HepG2 (cell line): Measurements from ENCODE around the gene ATP5PB.
A peak's percentile ranks its signal among the peaks of the same experiment; 100 is the strongest.

Source experiments
- BRCA1 ChIP-seq: sonication (generic); formaldehyde crosslinking; IDR thresholded peaks from 2 replicates; pipeline ENCODE4 v1.4.0; 2020; ENCODE audit warnings: missing genetic modification reagents
- CEBPB ChIP-seq: IDR thresholded peaks from 2 replicates; pipeline ENCODE4 v1.6.1; 2011; ENCODE audit warnings: low read depth, low read length, improper control_type of control experiment, borderline replicate concordance
- EZH2 ChIP-seq: conservative IDR thresholded peaks from 2 replicates; pipeline ENCODE4 v1.6.1; 2012; ENCODE audit warnings: mild to moderate bottlenecking, low read depth, low read length, moderate library complexity
- FOXO4 ChIP-seq: sonication (generic); formaldehyde crosslinking; conservative IDR thresholded peaks from 2 replicates; pipeline ENCODE4 v1.8.1; 2023; ENCODE audit warnings: missing genetic modification reagents
- HMG20A ChIP-seq: IDR thresholded peaks from 2 replicates; pipeline ENCODE4 v1.6.1; 2016; ENCODE audit warnings: borderline replicate concordance
- KLF13 ChIP-seq: sonication (generic); formaldehyde crosslinking; IDR thresholded peaks from 2 replicates; pipeline ENCODE4 v1.4.0; 2020; ENCODE audit warnings: mild to moderate bottlenecking, missing genetic modification reagents
- MED13 ChIP-seq: sonication (generic); formaldehyde crosslinking; IDR thresholded peaks from 2 replicates; pipeline ENCODE4 v1.5.0; 2020; ENCODE audit warnings: missing genetic modification reagents
- MIXL1 ChIP-seq: IDR thresholded peaks from 2 replicates; pipeline ENCODE4 v1.6.1; 2016
- RELA ChIP-seq: sonication (generic); formaldehyde crosslinking; IDR thresholded peaks from 2 replicates; pipeline ENCODE4 v1.4.0; 2020; ENCODE audit warnings: missing genetic modification reagents
- SIN3A ChIP-seq: IDR thresholded peaks from 2 replicates; pipeline ENCODE4 v1.6.1; 2011; ENCODE audit warnings: low read depth, mild to moderate bottlenecking, control low read depth, low read length, borderline replicate concordance
- ZHX2 ChIP-seq, 2 experiments: sonication (generic) in 1 of 2; formaldehyde crosslinking in 1 of 2; IDR thresholded peaks; 2 replicates each; pipeline versions ENCODE4 v1.6.1 to v1.9.0; 2014 to 2022; ENCODE audit warnings: antibody characterized with exemption in 1 of 2, borderline replicate concordance in 1 of 2, inconsistent platforms in 1 of 2, low read depth in 1 of 2, missing genetic modification reagents in 1 of 2
- ZNF331 ChIP-seq: sonication (generic); formaldehyde crosslinking; IDR thresholded peaks from 2 replicates; pipeline ENCODE4 v1.4.0; 2020; ENCODE audit warnings: missing genetic modification reagents
- ZNF501 ChIP-seq: sonication (generic); formaldehyde crosslinking; IDR thresholded peaks from 2 replicates; pipeline ENCODE4 v1.5.1; 2020; ENCODE audit warnings: mild to moderate bottlenecking, moderate library complexity, missing genetic modification reagents

- no peak for TF ChIP-seq ZHX2 (IDR thresholded peaks at IDR 0.05; ENCODE audit: low read depth)
- TF ChIP-seq ZHX2 (CRISPR knock-in tag; IDR thresholded peaks at IDR 0.05; ENCODE audit: borderline replicate concordance): no peak
- TF ChIP-seq CEBPB: peak; percentile 88
- no peak for TF ChIP-seq EZH2
- no peak for TF ChIP-seq BRCA1 (CRISPR knock-in tag)
- no peak for TF ChIP-seq HMG20A (CRISPR knock-in tag)
- TF ChIP-seq KLF13 (CRISPR knock-in tag): no peak
- no peak for TF ChIP-seq RELA (CRISPR knock-in tag)
- TF ChIP-seq SIN3A: no peak
- no peak for TF ChIP-seq MIXL1
- TF ChIP-seq FOXO4 (CRISPR knock-in tag): no peak
- TF ChIP-seq ZNF331 (CRISPR knock-in tag): no peak
- no peak for TF ChIP-seq ZNF501
- no peak for TF ChIP-seq MED13 (CRISPR knock-in tag)
These were observed 54.4 kb downstream of the ATP5PB start, which contains the start of the genes ADORA3 and TMIGD3 for GRCh38 chr1:111503585-111504060.
